Loucy (cell line): ENCODE data around the gene ENHO.

Source experiments
- H2AFZ ChIP-seq: fragments of 200-600 bp; sonication (generic); 2 replicates; pipeline ENCODE4 v1.6.0; 2016; ENCODE audit warnings: antibody characterized with exemption, mild to moderate bottlenecking, low read length, moderate library complexity
- H3F3A ChIP-seq: fragments of 200-600 bp; 2 replicates; pipeline ENCODE4 v1.6.0; 2016; ENCODE audit warnings: antibody characterized with exemption, low read depth, mild to moderate bottlenecking
- H3K27me3 ChIP-seq: fragments of 200-600 bp; sonication (generic); 2 replicates; pipeline ENCODE4 v1.6.1; 2014; ENCODE audit warnings: low read length, mild to moderate bottlenecking; ENCODE audit not compliant: insufficient read depth, poor library complexity, severe bottlenecking
- H3K36me3 ChIP-seq: fragments of 200-600 bp; sonication (generic); 2 replicates; pipeline ENCODE4 v1.6.1; 2016; ENCODE audit warnings: low read length; ENCODE audit not compliant: insufficient read depth
- H3K4me1 ChIP-seq: fragments of 200-600 bp; sonication (generic); 2 replicates; pipeline ENCODE4 v1.5.1; 2014; ENCODE audit warnings: low read length, mild to moderate bottlenecking; ENCODE audit not compliant: insufficient read depth, poor library complexity, severe bottlenecking
- H3K4me2 ChIP-seq: fragments of 200-600 bp; sonication (generic); 2 replicates; pipeline ENCODE4 v1.6.0; 2014; ENCODE audit warnings: antibody characterized with exemption, low read length, low read depth, mild to moderate bottlenecking; ENCODE audit not compliant: poor library complexity, severe bottlenecking
- H3K4me3 ChIP-seq: fragments of 200-600 bp; sonication (generic); 2 replicates; pipeline ENCODE4 v1.5.1; 2014; ENCODE audit warnings: low read length, mild to moderate bottlenecking, mixed read lengths; ENCODE audit not compliant: poor library complexity, severe bottlenecking
- H3K79me2 ChIP-seq: fragments of 200-600 bp; sonication (generic); 2 replicates; pipeline ENCODE4 v1.6.1; 2014; ENCODE audit warnings: low read length; ENCODE audit not compliant: insufficient read depth
- H3K9ac ChIP-seq: fragments of 200-600 bp; sonication (generic); 2 replicates; pipeline ENCODE4 v1.6.0; 2014; ENCODE audit warnings: mild to moderate bottlenecking, low read depth, low read length, moderate library complexity; ENCODE audit not compliant: poor library complexity, severe bottlenecking
- H3K9me2 ChIP-seq: fragments of 200-600 bp; sonication (generic); replicated peaks from 2 replicates; pipeline ENCODE4 v1.6.1; 2016; ENCODE audit warnings: low read depth, low read length, mixed read lengths
- H3K9me3 ChIP-seq: fragments of 200-600 bp; sonication (generic); 2 replicates; pipeline ENCODE4 v1.6.1; 2014; ENCODE audit warnings: mild to moderate bottlenecking, antibody characterized with exemption, low read length, low read depth; ENCODE audit not compliant: insufficient read depth
- H4K20me1 ChIP-seq: fragments of 200-600 bp; sonication (generic); 2 replicates; pipeline ENCODE4 v1.6.0; 2014; ENCODE audit warnings: antibody characterized with exemption, low read length, mild to moderate bottlenecking; ENCODE audit not compliant: insufficient read depth, poor library complexity, severe bottlenecking
- CTCF ChIP-seq: fragments of 200-600 bp; sonication (generic); conservative IDR thresholded peaks from 2 replicates; pipeline ENCODE4 v1.5.1; 2014; ENCODE audit warnings: mild to moderate bottlenecking, antibody characterized with exemption, low read length
- EZH2phosphoT487 ChIP-seq: fragments of 200-600 bp; IDR thresholded peaks from 2 replicates; pipeline ENCODE4 v1.6.1; 2018; ENCODE audit warnings: antibody characterized with exemption, mild to moderate bottlenecking, moderate library complexity, borderline replicate concordance

ENHO gene

GRCh38 chr9:34507966-34508365 is 14.8 kb downstream of the ENHO start:
- no peaks in the 10 kb centered on the region for H4K20me1 ChIP-seq
- H3K9me3 ChIP-seq = no peaks in the 10 kb centered on the region

GRCh38 chr9:34507556-34507955 is 15.2 kb downstream of the ENHO start:
- H3F3A ChIP-seq = no peaks in the 10 kb centered on the region
- H3K4me1 ChIP-seq = no peaks in the 10 kb centered on the region
- no peaks in the 10 kb centered on the region for H3K9me2 ChIP-seq
- no peak overlapping the region for H3K4me2 ChIP-seq
- no peak overlapping the region for H3K4me3 ChIP-seq
- no peak for TF ChIP-seq CTCF
- H3K27me3 ChIP-seq = no peaks in the 10 kb centered on the region
- no peak overlapping the region for H3K9ac ChIP-seq
- no peak overlapping the region for H2AFZ ChIP-seq
- H3K9me3 ChIP-seq = no peaks in the 10 kb centered on the region
- no peaks in the 10 kb centered on the region for H4K20me1 ChIP-seq
- no peaks in the 10 kb centered on the region for H3K79me2 ChIP-seq
- no peaks in the 10 kb centered on the region for H3K36me3 ChIP-seq

More at GRCh38 chr9:34507966-34508365, 14.8 kb downstream of the ENHO start:
- Histone ChIP-seq H3K9ac (no peak overlapping the region), H3K4me2 (no peak overlapping the region), H3K4me1 (no peaks in the 10 kb centered on the region), H3K4me3 (no peak overlapping the region), H3F3A (no peaks in the 10 kb centered on the region), H3K79me2 (no peaks in the 10 kb centered on the region), H3K36me3 (no peaks in the 10 kb centered on the region), H3K27me3 (no peaks in the 10 kb centered on the region), H2AFZ (no peak overlapping the region), H3K9me2 (no peaks in the 10 kb centered on the region)
- TF ChIP-seq EZH2phosphoT487 = no peak
- no peak for TF ChIP-seq CTCF

DNA sequence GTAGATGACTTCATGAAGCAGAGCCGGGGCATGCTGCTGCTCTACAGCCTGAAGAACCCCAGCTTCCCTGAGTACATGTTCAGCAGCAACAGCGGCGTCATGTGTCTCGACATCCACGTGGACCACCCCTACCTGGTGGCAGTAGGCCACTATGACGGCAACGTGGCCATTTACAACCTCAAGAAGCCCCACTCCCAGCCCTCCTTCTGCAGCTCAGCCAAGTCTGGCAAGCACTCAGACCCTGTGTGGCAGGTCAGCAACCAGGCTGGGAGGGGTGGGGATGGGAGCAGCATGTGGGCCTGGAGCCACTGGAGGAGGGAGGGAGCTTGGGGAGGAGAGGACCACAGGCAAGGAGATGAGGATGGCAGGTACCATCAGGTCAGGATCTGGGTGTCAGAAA is 16.2 kb downstream of the ENHO start:
- Histone ChIP-seq H3K4me3 (no peak overlapping the region), H3K4me2 (no peak overlapping the region), H3K27me3 (no peaks in the 10 kb centered on the region), H4K20me1 (no peaks in the 10 kb centered on the region), H3K9me3 (no peaks in the 10 kb centered on the region), H3K79me2 (no peaks in the 10 kb centered on the region), H3K9ac (no peak overlapping the region), H3K36me3 (no peaks in the 10 kb centered on the region), H3F3A (no peaks in the 10 kb centered on the region), H3K4me1 (no peaks in the 10 kb centered on the region), H3K9me2 (no peaks in the 10 kb centered on the region), H2AFZ (no peak overlapping the region)
- TF ChIP-seq CTCF = no peak
- no peak for TF ChIP-seq EZH2phosphoT487
